HG02870 (cell line): Measurements from ENCODE around the gene RPS23.

ENCODE experiments used
- ATAC-seq: cut with Tn5 transposase; IDR thresholded peaks from one replicate; pipeline ENCODE4 v1.9.1; 2021; ENCODE audit warnings: mild to moderate bottlenecking, moderate library complexity; ENCODE audit not compliant: unreplicated experiment

The RPS23 gene

GRCh38 chr5:82277987-82278710 is at the start of gene RPS23:
TSS of gene RPS23 (minus strand) at chr5:82278354. CDS start at chr5:82278323, 31 bp downstream.
- peak; percentile 89 for ATAC-seq

- ATAC-seq, result no peak
Measured at GRCh38 chr5:82327941-82328340, 49.8 kb upstream of the RPS23 start.

GRCh38 chr5:82325996-82326395 is 47.8 kb upstream of the RPS23 start:
- ATAC-seq, result no peak

- no peak for ATAC-seq
Measured at GRCh38 chr5:82325155-82325554, 47.0 kb upstream of the RPS23 start.

GRCh38 chr5:82320966-82321365 is 42.8 kb upstream of the RPS23 start:
- ATAC-seq, result no peak

- ATAC-seq, result no peak
Measured at GRCh38 chr5:82319651-82320376, 41.7 kb upstream of the RPS23 start.

- no peak for ATAC-seq
Measured at GRCh38 chr5:82319192-82319591, 41.0 kb upstream of the RPS23 start.

GRCh38 chr5:82314964-82315758 is 37.0 kb upstream of the RPS23 start:
- no peak for ATAC-seq

- no peak for ATAC-seq
Measured at GRCh38 chr5:82313016-82313415, 34.9 kb upstream of the RPS23 start.

GRCh38 chr5:82312373-82312856 is 34.3 kb upstream of the RPS23 start:
- ATAC-seq, result no peak

- no peak for ATAC-seq
Measured at GRCh38 chr5:82309091-82309531, 31.0 kb upstream of the RPS23 start.

GRCh38 chr5:82308416-82308815 is 30.3 kb upstream of the RPS23 start:
- ATAC-seq, result no peak

GRCh38 chr5:82307451-82307850 is 29.3 kb upstream of the RPS23 start:
- no peak for ATAC-seq

GRCh38 chr5:82306151-82306550 is 28.0 kb upstream of the RPS23 start:
- ATAC-seq, result no peak

GRCh38 chr5:82301190-82301589 is 23.0 kb upstream of the RPS23 start:
- no peak for ATAC-seq

- no peak for ATAC-seq
Measured at GRCh38 chr5:82298668-82299067, 20.5 kb upstream of the RPS23 start.

GRCh38 chr5:82297711-82298110 is 19.6 kb upstream of the RPS23 start:
- no peak for ATAC-seq

GRCh38 chr5:82296929-82297328 is 18.8 kb upstream of the RPS23 start:
- no peak for ATAC-seq

GRCh38 chr5:82295959-82296531 is 17.9 kb upstream of the RPS23 start:
- ATAC-seq, result peak; percentile 72

GRCh38 chr5:82295144-82295543 is 17.0 kb upstream of the RPS23 start:
- no peak for ATAC-seq

- no peak for ATAC-seq
Measured at GRCh38 chr5:82291420-82291819, 13.3 kb upstream of the RPS23 start.
